OCI-LY1 (cell line): ENCODE measurements around the gene ACOD1.
A peak's percentile ranks its signal among the peaks of the same experiment; 100 is the strongest.
"Not testable (repeated sequence)": the region's sequence is repeated elsewhere in the genome, so short reads cannot be mapped to it uniquely, and the experiment has no call there.

Experiments
- H2AFZ ChIP-seq: fragments of 200-600 bp; sonication (generic), shearing (Covaris generic); 2 replicates; pipeline ENCODE4 v1.6.0; 2014; ENCODE audit warnings: antibody characterized with exemption, mild to moderate bottlenecking, low read length
- H3F3A ChIP-seq: fragments of 200-600 bp; sonication (generic), shearing (Covaris generic); 2 replicates; pipeline ENCODE4 v1.6.0; 2014; ENCODE audit warnings: mild to moderate bottlenecking, antibody characterized with exemption, low read length, moderate library complexity; ENCODE audit not compliant: insufficient read depth
- H3K27ac ChIP-seq: fragments of 200-600 bp; sonication (generic); 2 replicates; pipeline ENCODE4 v1.5.1; 2014; ENCODE audit warnings: low read length, mixed run types, mild to moderate bottlenecking, low read depth; ENCODE audit not compliant: poor library complexity, severe bottlenecking
- H3K27me3 ChIP-seq: fragments of 200-600 bp; sonication (generic); 2 replicates; pipeline ENCODE4 v1.6.0; 2014; ENCODE audit warnings: antibody characterized with exemption, mild to moderate bottlenecking, low read length, moderate library complexity; ENCODE audit not compliant: insufficient read depth
- H3K36me3 ChIP-seq: fragments of 200-600 bp; sonication (generic); 2 replicates; pipeline ENCODE4 v1.6.1; 2014; ENCODE audit warnings: mild to moderate bottlenecking, antibody characterized with exemption, low read length, moderate library complexity, mixed read lengths; ENCODE audit not compliant: insufficient read depth
- H3K4me1 ChIP-seq: fragments of 200-600 bp; sonication (generic); 2 replicates; pipeline ENCODE4 v1.5.1; 2014; ENCODE audit warnings: mild to moderate bottlenecking, low read length, moderate library complexity; ENCODE audit not compliant: insufficient read depth, severe bottlenecking
- H3K4me2 ChIP-seq: fragments of 200-600 bp; sonication (generic), shearing (Covaris generic); 2 replicates; pipeline ENCODE4 v1.6.1; 2014; ENCODE audit warnings: low read length
- H3K4me3 ChIP-seq: fragments of 200-600 bp; sonication (generic); 2 replicates; pipeline ENCODE4 v1.5.1; 2014; ENCODE audit warnings: low read length, low read depth, mild to moderate bottlenecking, mixed read lengths; ENCODE audit not compliant: poor library complexity, severe bottlenecking
- H3K79me2 ChIP-seq: fragments of 200-600 bp; shearing (Covaris generic); 2 replicates; pipeline ENCODE4 v1.6.1; 2016; ENCODE audit warnings: mixed run types, low read length, mixed read lengths; ENCODE audit not compliant: insufficient read depth
- H3K9ac ChIP-seq: fragments of 200-600 bp; sonication (generic), shearing (Covaris generic); 2 replicates; pipeline ENCODE4 v1.6.1; 2014; ENCODE audit warnings: mild to moderate bottlenecking, low read length, mixed read lengths
- H3K9me2 ChIP-seq: fragments of 200-600 bp; sonication (generic), shearing (Covaris generic); 2 replicates; pipeline ENCODE4 v1.6.1; 2014; ENCODE audit warnings: low read depth, mild to moderate bottlenecking, low read length, mixed read lengths
- H3K9me3 ChIP-seq: fragments of 200-600 bp; shearing (Covaris generic); 2 replicates; pipeline ENCODE4 v1.6.1; 2014; ENCODE audit warnings: low read length, mixed read lengths
- H4K20me1 ChIP-seq: fragments of 200-600 bp; sonication (generic), shearing (Covaris generic); 2 replicates; pipeline ENCODE4 v1.6.0; 2016; ENCODE audit warnings: mild to moderate bottlenecking, low read length; ENCODE audit not compliant: insufficient read depth
- CTCF ChIP-seq: fragments of 200-600 bp; sonication (generic), shearing (Covaris generic); IDR thresholded peaks from 2 replicates; pipeline ENCODE4 v1.5.1; 2017; ENCODE audit warnings: mild to moderate bottlenecking, antibody characterized with exemption, low read length, moderate library complexity, mixed read lengths
- EZH2 ChIP-seq: fragments of 200-600 bp; sonication (generic), shearing (Covaris generic); IDR thresholded peaks from 2 replicates; pipeline ENCODE4 v1.8.0; 2017; ENCODE audit warnings: borderline replicate concordance, mixed run types, mild to moderate bottlenecking, antibody characterized with exemption, low read length, moderate library complexity, mixed read lengths

ACOD1 gene

GRCh38 chr13:76948149-76948548, at the start of gene ACOD1:
Gene ACOD1, plus strand, starts transcription at chr13:76948511. Its CDS starts 48 bp downstream, at chr13:76948559.
- Histone ChIP-seq H4K20me1 (no peaks in the 10 kb centered on the region), H3K9me3 (no peaks in the 10 kb centered on the region), H3K36me3 (no peaks in the 10 kb centered on the region), H3K27ac (no peak within 1 kb of the TSS), H3K4me3 (no peak within 1 kb of the TSS), H3K4me2 (no peak within 1 kb of the TSS), H3K4me1 (no peaks in the 10 kb centered on the region), H3K27me3 (no peaks in the 10 kb centered on the region), H2AFZ (no peak within 1 kb of the TSS), H3K9ac (no peak within 1 kb of the TSS), H3K79me2 (no peaks in the 10 kb centered on the region), H3K9me2 (no peaks in the 10 kb centered on the region), H3F3A (no peaks in the 10 kb centered on the region)
- no peak for TF ChIP-seq EZH2
- TF ChIP-seq CTCF, result no peak

DNA sequence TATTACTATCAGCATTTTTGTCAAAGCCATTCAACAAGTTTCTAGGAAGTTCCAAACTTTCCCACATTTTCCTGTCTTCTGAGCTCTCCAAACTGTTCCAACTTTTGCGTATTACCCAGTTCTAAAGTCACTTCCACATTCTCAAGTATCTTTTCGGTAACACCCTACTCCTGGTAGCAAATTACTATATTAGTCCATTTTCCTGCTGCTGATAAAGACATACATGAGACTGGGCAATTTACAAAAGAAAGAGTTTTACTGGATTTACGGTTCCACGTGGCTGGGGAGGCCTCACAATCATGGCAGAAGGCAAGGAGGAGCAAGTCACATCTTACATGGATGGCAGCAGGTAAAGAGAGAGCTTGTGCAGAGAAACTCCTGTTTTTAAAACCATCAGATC, 49.2 kb upstream of the ACOD1 start:
- H3K36me3 ChIP-seq, result not testable (repeated sequence)

GRCh38 chr13:76903544-76904162, 44.7 kb upstream of the ACOD1 start:
- H3K4me2 ChIP-seq, result no peak overlapping the region
- no peak overlapping the region for H3K9ac ChIP-seq
- no peak overlapping the region for H3K27ac ChIP-seq
- no peak overlapping the region for H3K4me3 ChIP-seq
- no peaks in the 10 kb centered on the region for H3K4me1 ChIP-seq
- no peaks in the 10 kb centered on the region for H3K27me3 ChIP-seq
- H3K36me3 ChIP-seq, result no peaks in the 10 kb centered on the region
- TF ChIP-seq EZH2 (no peak), CTCF (peak; percentile 100)
- no peaks in the 10 kb centered on the region for H3K79me2 ChIP-seq
- no peaks in the 10 kb centered on the region for H4K20me1 ChIP-seq
- H2AFZ ChIP-seq, result no peak overlapping the region
- H3F3A ChIP-seq, result no peaks in the 10 kb centered on the region
- H3K9me2 ChIP-seq, result no peaks in the 10 kb centered on the region
- peaks cover 5% of the 10 kb centered on the region; the same call in 1 of the 2 replicates for H3K9me3 ChIP-seq

More for the DNA sequence above, 49.2 kb upstream of the ACOD1 start:
- H3K4me3 ChIP-seq, H3K27ac ChIP-seq, H3K4me1 ChIP-seq, H4K20me1 ChIP-seq, H2AFZ ChIP-seq, H3K9me3 ChIP-seq, H3K79me2 ChIP-seq, H3K27me3 ChIP-seq, H3F3A ChIP-seq, H3K9me2 ChIP-seq, H3K4me2 ChIP-seq, H3K9ac ChIP-seq: not testable (repeated sequence)

DNA sequence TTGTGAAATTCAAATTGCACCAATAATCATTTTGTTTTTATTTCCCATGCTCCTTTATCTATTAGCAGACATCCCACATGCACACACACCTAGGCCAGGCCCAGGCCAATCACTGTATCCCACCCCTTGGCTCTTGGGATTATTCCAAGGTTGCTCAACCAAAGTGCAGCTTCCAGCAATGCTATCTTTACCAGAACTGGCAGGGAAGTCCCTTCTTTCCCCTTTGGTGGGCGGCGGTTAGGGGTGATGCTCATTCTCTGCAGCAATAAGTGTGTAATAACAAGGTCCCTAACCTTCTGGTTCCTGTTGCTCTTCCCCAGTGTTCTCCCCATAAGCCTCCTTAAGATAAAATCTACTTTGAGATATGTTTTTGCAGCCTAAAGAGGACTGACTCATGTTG, 43.8 kb upstream of the ACOD1 start:
- peaks cover 4% of the 10 kb centered on the region; the same call in 1 of the 2 replicates for H3K9me3 ChIP-seq
- no peaks in the 10 kb centered on the region for H3K4me1 ChIP-seq
- H4K20me1 ChIP-seq, result no peaks in the 10 kb centered on the region
- H3K36me3 ChIP-seq, result no peaks in the 10 kb centered on the region
- no peaks in the 10 kb centered on the region for H3K9me2 ChIP-seq
- no peaks in the 10 kb centered on the region for H3K79me2 ChIP-seq
- TF ChIP-seq EZH2, result no peak
- TF ChIP-seq CTCF, result no peak
- no peaks in the 10 kb centered on the region for H3K27me3 ChIP-seq
- H3F3A ChIP-seq, result no peaks in the 10 kb centered on the region
- H2AFZ ChIP-seq, result no peak overlapping the region
- no peak overlapping the region for H3K4me3 ChIP-seq
- no peak overlapping the region for H3K27ac ChIP-seq
- H3K4me2 ChIP-seq, result no peak overlapping the region
- no peak overlapping the region for H3K9ac ChIP-seq
